ENCODE results near the gene CHST8. TPM values are rescaled to one million over a fixed set of nuclear protein-coding genes. Genes with fewer than 3 reads are reported as not detected.

The CHST8 gene
- total RNA-seq, 1 donor from 2014 or later = not detected

DNA sequence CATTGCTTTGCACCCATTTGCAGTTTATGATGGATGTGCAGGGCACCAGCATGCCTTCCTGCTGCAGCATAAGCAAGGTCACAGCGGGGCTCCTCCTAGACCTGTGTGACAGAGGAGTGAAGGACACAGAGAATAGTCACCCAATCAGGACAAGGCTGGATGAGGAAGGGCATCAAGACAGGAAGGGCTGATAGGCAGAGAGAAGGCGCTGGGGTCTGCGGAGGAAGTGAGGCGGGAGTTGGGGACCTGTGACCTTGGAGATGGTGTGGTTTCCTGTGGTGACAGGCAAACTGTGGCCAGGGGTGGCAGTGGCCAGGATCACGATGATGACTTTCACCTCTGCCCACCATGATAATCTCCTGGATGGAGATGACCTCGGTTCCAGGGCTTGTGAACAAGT is 158.5 kb downstream of the CHST8 start:
- no peak for TF ChIP-seq CTCF (IDR thresholded peaks at IDR 0.05; ENCODE audit: insufficient read depth, low read length, poor library complexity, severe bottlenecking)
- Histone ChIP-seq H3K36me3 (ENCODE audit: control insufficient read depth, insufficient read depth, low read length) (no peaks in the 10 kb centered on the region), H3K27me3 (ENCODE audit: control insufficient read depth, insufficient read depth, low read length) (peaks cover 29% of the 10 kb centered on the region), H3K4me3 (ENCODE audit: low read depth, low read length) (no peak overlapping the region)
- no peak for DNase-seq (ENCODE audit: low read depth)

- DNase-seq (ENCODE audit: low read depth) = no peak
- H3K4me3 ChIP-seq (ENCODE audit: low read depth, low read length) = no peak overlapping the region
- no peak for TF ChIP-seq CTCF (IDR thresholded peaks at IDR 0.05; ENCODE audit: insufficient read depth, low read length, poor library complexity, severe bottlenecking)
- H3K27me3 ChIP-seq (ENCODE audit: control insufficient read depth, insufficient read depth, low read length) = peaks cover 29% of the 10 kb centered on the region
- no peaks in the 10 kb centered on the region for H3K36me3 ChIP-seq (ENCODE audit: control insufficient read depth, insufficient read depth, low read length)
Measured at GRCh38 chr19:33780746-33781145, 159.0 kb downstream of the CHST8 start.

DNA sequence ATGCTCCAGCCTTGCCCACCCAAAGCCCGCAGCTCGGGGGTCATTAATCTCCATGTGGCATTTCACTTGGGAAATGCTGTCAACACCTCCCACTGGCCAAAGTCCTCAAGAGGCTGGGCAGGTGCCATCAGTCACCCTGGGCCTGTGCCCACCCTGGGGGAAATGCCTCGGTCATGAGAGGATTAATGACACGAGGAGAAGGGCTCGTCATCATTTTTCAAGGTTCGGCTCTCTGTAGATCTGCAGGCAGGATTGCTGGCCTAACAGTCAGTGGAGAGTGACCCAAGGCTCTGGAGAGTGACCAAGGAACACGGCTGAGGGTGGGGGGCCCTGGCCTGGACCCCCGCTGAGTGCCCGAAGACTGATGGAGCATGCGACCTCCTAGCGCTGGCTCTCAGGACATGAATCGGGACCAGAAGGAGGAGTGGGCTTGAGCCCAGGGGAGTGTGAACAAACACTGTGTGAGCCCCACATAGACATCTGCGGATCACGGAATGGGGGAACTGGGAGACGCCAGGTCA is 159.7 kb downstream of the CHST8 start:
- peaks cover 29% of the 10 kb centered on the region for H3K27me3 ChIP-seq (ENCODE audit: control insufficient read depth, insufficient read depth, low read length)
- no peak for TF ChIP-seq CTCF (IDR thresholded peaks at IDR 0.05; ENCODE audit: insufficient read depth, low read length, poor library complexity, severe bottlenecking)
- H3K4me3 ChIP-seq (ENCODE audit: low read depth, low read length) = no peak overlapping the region
- no peak for DNase-seq (ENCODE audit: low read depth)
- no peaks in the 10 kb centered on the region for H3K36me3 ChIP-seq (ENCODE audit: control insufficient read depth, insufficient read depth, low read length)

DNA sequence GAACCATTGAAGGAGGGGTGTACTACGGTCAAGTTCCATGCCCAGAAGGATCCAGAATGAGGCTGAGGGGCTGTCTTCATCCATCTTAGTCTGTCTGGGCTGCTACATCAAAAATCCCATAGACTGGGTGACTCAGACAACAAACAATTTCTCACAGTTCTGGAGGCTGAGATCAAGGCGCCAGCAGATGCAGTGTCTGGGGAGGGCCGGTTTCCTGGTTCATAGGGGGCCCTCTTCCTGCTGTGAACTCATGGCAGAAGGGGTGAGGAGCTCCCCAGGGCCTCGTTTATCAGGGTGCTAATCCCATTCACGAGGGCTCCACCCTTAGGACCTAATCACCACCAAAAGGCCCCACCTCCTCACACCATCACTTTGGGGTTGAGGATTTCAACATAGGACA is 160.2 kb downstream of the CHST8 start:
- DNase-seq (ENCODE audit: low read depth) = no peak
- TF ChIP-seq CTCF (IDR thresholded peaks at IDR 0.05; ENCODE audit: insufficient read depth, low read length, poor library complexity, severe bottlenecking) = no peak
- Histone ChIP-seq H3K27me3 (ENCODE audit: control insufficient read depth, insufficient read depth, low read length) (peaks cover 32% of the 10 kb centered on the region), H3K36me3 (ENCODE audit: control insufficient read depth, insufficient read depth, low read length) (no peaks in the 10 kb centered on the region), H3K4me3 (ENCODE audit: low read depth, low read length) (no peak overlapping the region)

DNA sequence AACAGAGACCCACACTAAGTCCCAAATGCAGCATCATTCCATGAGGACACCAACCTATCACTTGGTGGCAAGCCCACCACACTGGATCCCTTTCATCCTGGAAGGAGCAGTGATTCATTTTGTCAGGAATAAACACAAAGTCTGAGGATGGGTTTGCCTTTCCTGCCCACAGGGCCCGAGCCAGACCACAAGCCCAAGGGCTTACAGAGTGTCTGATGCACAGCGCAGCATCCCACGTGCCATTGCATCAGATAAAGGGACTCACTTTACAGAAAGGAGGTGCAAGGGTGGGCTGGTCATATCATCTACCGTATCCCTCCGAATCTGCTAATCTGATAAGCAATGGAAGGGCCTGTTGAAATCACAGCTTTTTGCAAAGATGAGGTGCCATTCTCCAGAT is 162.7 kb downstream of the CHST8 start:
- no peak overlapping the region for H3K4me3 ChIP-seq (ENCODE audit: low read depth, low read length)
- no peak for DNase-seq (ENCODE audit: low read depth)
- peaks cover 19% of the 10 kb centered on the region for H3K27me3 ChIP-seq (ENCODE audit: control insufficient read depth, insufficient read depth, low read length)
- TF ChIP-seq CTCF (IDR thresholded peaks at IDR 0.05; ENCODE audit: insufficient read depth, low read length, poor library complexity, severe bottlenecking) = no peak
- no peaks in the 10 kb centered on the region for H3K36me3 ChIP-seq (ENCODE audit: control insufficient read depth, insufficient read depth, low read length)

DNA sequence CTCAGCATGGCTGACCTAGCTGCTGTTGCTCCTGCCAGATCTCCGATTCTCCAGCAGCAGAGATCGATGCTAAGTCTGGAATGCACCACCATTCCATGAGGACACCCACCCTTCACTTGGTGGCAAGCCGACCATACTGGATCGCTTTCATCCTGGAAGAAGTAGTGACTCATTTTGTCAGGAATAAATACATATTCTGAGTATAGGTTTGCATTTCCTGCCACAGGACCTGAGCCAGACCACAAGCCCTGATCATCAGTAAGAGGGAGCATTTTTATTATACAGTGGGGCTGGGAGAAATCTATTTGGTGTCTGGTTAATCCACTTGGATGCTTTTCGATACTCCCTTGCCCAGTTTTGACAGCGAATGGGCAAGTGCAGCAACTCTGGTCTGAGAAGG is 164.0 kb downstream of the CHST8 start:
- peaks cover 10% of the 10 kb centered on the region for H3K27me3 ChIP-seq (ENCODE audit: control insufficient read depth, insufficient read depth, low read length)
- H3K36me3 ChIP-seq (ENCODE audit: control insufficient read depth, insufficient read depth, low read length) = no peaks in the 10 kb centered on the region
- no peak overlapping the region for H3K4me3 ChIP-seq (ENCODE audit: low read depth, low read length)
- DNase-seq (ENCODE audit: low read depth) = no peak
- TF ChIP-seq CTCF (IDR thresholded peaks at IDR 0.05; ENCODE audit: insufficient read depth, low read length, poor library complexity, severe bottlenecking) = no peak

All from kidney epithelial cell (primary cell).